ENCODE measurements around the gene CELA3A.
"Not testable (repeated sequence)": the region's sequence is repeated elsewhere in the genome, so short reads cannot be mapped to it uniquely, and the experiment has no call there.

The CELA3A gene

GRCh38 chr1:22018583-22019559, 17.4 kb downstream of the CELA3A start:
- DNase-seq (ENCODE audit: low read depth, low spot score): no peak

GRCh38 chr1:22021061-22021460, 19.6 kb downstream of the CELA3A start:
- no peak for DNase-seq (ENCODE audit: low read depth, low spot score)

- DNase-seq (ENCODE audit: low read depth, low spot score): no peak
These were observed 23.3 kb downstream of the CELA3A start for GRCh38 chr1:22024485-22025367.

- no peak for DNase-seq (ENCODE audit: low read depth, low spot score)
These were observed 24.1 kb downstream of the CELA3A start for GRCh38 chr1:22025368-22026155.

- no peak for DNase-seq (ENCODE audit: low read depth, low spot score)
These were observed 25.4 kb downstream of the CELA3A start for GRCh38 chr1:22026924-22027289.

GRCh38 chr1:22030057-22030456, 28.6 kb downstream of the CELA3A start:
- DNase-seq (ENCODE audit: low read depth, low spot score): no peak

- no peak for DNase-seq (ENCODE audit: low read depth, low spot score)
These were observed 29.0 kb downstream of the CELA3A start for GRCh38 chr1:22030473-22030872.

- DNase-seq (ENCODE audit: low read depth, low spot score): no peak
These were observed 29.9 kb downstream of the CELA3A start for GRCh38 chr1:22031214-22031962.

- DNase-seq (ENCODE audit: low read depth, low spot score): not testable (repeated sequence)
These were observed 33.4 kb downstream of the CELA3A start for GRCh38 chr1:22034834-22035233.

GRCh38 chr1:22037520-22037919, 36.1 kb downstream of the CELA3A start:
- DNase-seq (ENCODE audit: low read depth, low spot score): no peak

GRCh38 chr1:22038036-22038435, 36.6 kb downstream of the CELA3A start:
- DNase-seq (ENCODE audit: low read depth, low spot score): no peak

GRCh38 chr1:22039594-22040285, 38.3 kb downstream of the CELA3A start:
- no peak for DNase-seq (ENCODE audit: low read depth, low spot score)

GRCh38 chr1:22040286-22040623, 38.8 kb downstream of the CELA3A start:
- DNase-seq (ENCODE audit: low read depth, low spot score): no peak

GRCh38 chr1:22041505-22041904, 40.0 kb downstream of the CELA3A start:
- no peak for DNase-seq (ENCODE audit: low read depth, low spot score)

GRCh38 chr1:22043198-22043769, 41.8 kb downstream of the CELA3A start:
- no peak for DNase-seq (ENCODE audit: low read depth, low spot score)

- no peak for DNase-seq (ENCODE audit: low read depth, low spot score)
These were observed 43.4 kb downstream of the CELA3A start for GRCh38 chr1:22044690-22045420.

GRCh38 chr1:22045604-22046228, 44.3 kb downstream of the CELA3A start:
- no peak for DNase-seq (ENCODE audit: low read depth, low spot score)

- no peak for DNase-seq (ENCODE audit: low read depth, low spot score)
These were observed 47.1 kb downstream of the CELA3A start for GRCh38 chr1:22048351-22049192.
